ENCODE results near the gene MTMR3. TPM values are rescaled to one million over a fixed set of nuclear protein-coding genes. Genes with fewer than 3 reads are reported as not detected.

Gene MTMR3
- total and polyA plus RNA-seq, 2 of the 8 experiments (the other 6 are each of a cell fraction or from before 2014, with no cell fraction given), result 16.9 to 18.5 TPM

DNA sequence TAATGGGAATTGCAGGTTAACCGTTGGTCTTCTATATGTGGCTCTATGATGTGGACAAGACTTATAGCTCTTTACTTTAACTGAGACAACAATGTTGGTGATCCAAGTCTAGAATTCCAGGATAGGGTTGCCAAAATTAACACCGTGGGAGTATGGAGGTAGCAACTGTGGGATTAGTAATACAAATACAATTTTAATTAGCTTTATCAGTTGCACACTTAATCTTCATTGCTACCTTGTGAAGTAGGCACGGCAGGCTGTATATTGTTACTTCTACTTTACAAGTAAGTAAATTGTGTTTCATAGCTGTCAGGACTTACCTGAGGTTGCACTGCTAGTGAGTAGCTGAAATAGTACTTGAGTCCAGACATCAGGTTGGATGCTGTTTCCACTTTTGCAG is 21.0 kb downstream of the MTMR3 start (continued):
- TF ChIP-seq HDAC2 (IDR thresholded peaks at IDR 0.05; ENCODE audit: borderline replicate concordance in 1 of 2, low read depth in 2 of 2, low read length in 2 of 2), result no peak
- no peak for TF ChIP-seq MAFK (IDR thresholded peaks at IDR 0.05; ENCODE audit: low read depth, low read length)
